H9 (cell line): ENCODE measurements around the gene MAP1B. TPM values are rescaled to one million over a fixed set of nuclear protein-coding genes. Genes with fewer than 3 reads are reported as not detected.

Experiments
- DNase-seq: peaks from one replicate; pipeline ENCODE4 v3.0.0-alpha.2; 2017
- H2AFZ ChIP-seq: one replicate; pipeline ENCODE4 v1.6.1; 2013; ENCODE audit warnings: mild to moderate bottlenecking, low read length, control low read depth, moderate library complexity
- H2AK5ac ChIP-seq: 2 replicates; pipeline ENCODE4 v1.6.1; 2013; ENCODE audit warnings: low read length, control low read depth, mixed read lengths; ENCODE audit not compliant: insufficient read length
- H2BK120ac ChIP-seq: one replicate; pipeline ENCODE4 v1.6.1; 2013; ENCODE audit warnings: low read depth, mild to moderate bottlenecking, low read length, control low read depth, inconsistent platforms; ENCODE audit not compliant: poor library complexity, severe bottlenecking
- H2BK12ac ChIP-seq: 2 replicates; pipeline ENCODE4 v1.6.1; 2013; ENCODE audit warnings: low read length, control low read depth, mixed read lengths, low read depth; ENCODE audit not compliant: insufficient read length
- H2BK15ac ChIP-seq: 2 replicates; pipeline ENCODE4 v1.6.1; 2013; ENCODE audit warnings: low read depth, low read length, control low read depth
- H2BK20ac ChIP-seq: one replicate; pipeline ENCODE4 v1.6.1; 2013; ENCODE audit warnings: low read depth, mild to moderate bottlenecking, low read length, control low read depth, inconsistent platforms; ENCODE audit not compliant: poor library complexity, severe bottlenecking
- H2BK5ac ChIP-seq: 2 replicates; pipeline ENCODE4 v1.6.1; 2013; ENCODE audit warnings: low read length, control low read depth, mixed read lengths; ENCODE audit not compliant: insufficient read length
- H3K14ac ChIP-seq: 2 replicates; pipeline ENCODE4 v1.6.1; 2013; ENCODE audit warnings: low read length, control low read depth; ENCODE audit not compliant: insufficient read depth
- H3K18ac ChIP-seq: 2 replicates; pipeline ENCODE4 v1.6.1; 2013; ENCODE audit warnings: low read depth, mild to moderate bottlenecking, mixed read lengths, low read length, control low read depth; ENCODE audit not compliant: insufficient read length
- H3K23ac ChIP-seq: 2 replicates; pipeline ENCODE4 v1.6.1; 2013; ENCODE audit warnings: low read length, control low read depth, mixed read lengths, low read depth; ENCODE audit not compliant: insufficient read length
- H3K23me2 ChIP-seq: 2 replicates; pipeline ENCODE4 v1.6.1; 2013; ENCODE audit warnings: low read depth, mild to moderate bottlenecking, mixed read lengths, low read length, control low read depth; ENCODE audit not compliant: insufficient read length, poor library complexity, severe bottlenecking
- H3K27ac ChIP-seq: 2 replicates; pipeline ENCODE4 v1.5.1; 2013; ENCODE audit warnings: low read length, control low read depth, mixed read lengths, low read depth; ENCODE audit not compliant: insufficient read length
- H3K27me3 ChIP-seq: 2 replicates; pipeline ENCODE4 v1.6.1; 2013; ENCODE audit warnings: low read length, control low read depth, inconsistent platforms; ENCODE audit not compliant: insufficient read depth
- H3K4ac ChIP-seq: 2 replicates; pipeline ENCODE4 v1.6.1; 2013; ENCODE audit warnings: low read depth, mild to moderate bottlenecking, control low read depth, inconsistent platforms, low read length, moderate library complexity
- H3K4me1 ChIP-seq: 2 replicates; pipeline ENCODE4 v1.6.1; 2013; ENCODE audit warnings: low read length, control low read depth, inconsistent platforms; ENCODE audit not compliant: insufficient read depth
- H3K4me2 ChIP-seq: 2 replicates; pipeline ENCODE4 v1.6.1; 2013; ENCODE audit warnings: low read length, control low read depth, mixed read lengths; ENCODE audit not compliant: insufficient read length, insufficient read depth
- H3K56ac ChIP-seq: 2 replicates; pipeline ENCODE4 v1.6.1; 2013; ENCODE audit warnings: low read depth, mild to moderate bottlenecking, mixed read lengths, low read length, control low read depth; ENCODE audit not compliant: insufficient read length
- H3K79me1 ChIP-seq: 2 replicates; pipeline ENCODE4 v1.6.1; 2013; ENCODE audit warnings: low read depth, mild to moderate bottlenecking, moderate library complexity, low read length, control low read depth, inconsistent platforms; ENCODE audit not compliant: insufficient read depth, poor library complexity, severe bottlenecking
- H3K79me2 ChIP-seq: 2 replicates; pipeline ENCODE4 v1.6.1; 2013; ENCODE audit warnings: low read length, control low read depth, inconsistent platforms; ENCODE audit not compliant: insufficient read depth
- H3K9ac ChIP-seq: 2 replicates; pipeline ENCODE4 v1.6.1; 2013; ENCODE audit warnings: low read length, control low read depth, mixed read lengths; ENCODE audit not compliant: insufficient read length; ENCODE audit errors: extremely low read depth
- H3K9me3 ChIP-seq: one replicate; pipeline ENCODE4 v1.6.1; 2013; ENCODE audit warnings: low read depth, low read length, inconsistent platforms; ENCODE audit not compliant: control insufficient read depth
- H3T11ph ChIP-seq: one replicate; pipeline ENCODE4 v1.6.1; 2013; ENCODE audit warnings: mild to moderate bottlenecking, low read length, control low read depth, inconsistent platforms
- H4K20me1 ChIP-seq: one replicate; pipeline ENCODE4 v1.6.1; 2013; ENCODE audit not compliant: control insufficient read depth, insufficient read length, insufficient read depth
- H4K5ac ChIP-seq: 2 replicates; pipeline ENCODE4 v1.6.1; 2013; ENCODE audit warnings: low read depth, mild to moderate bottlenecking, mixed read lengths, low read length, control low read depth; ENCODE audit not compliant: insufficient read length
- H4K8ac ChIP-seq: replicated peaks from 2 replicates; pipeline ENCODE4 v1.6.1; 2013; ENCODE audit warnings: low read length, control low read depth, mixed read lengths, low read depth; ENCODE audit not compliant: insufficient read length
- H4K91ac ChIP-seq: 2 replicates; pipeline ENCODE4 v1.6.1; 2013; ENCODE audit warnings: low read depth, mild to moderate bottlenecking, moderate library complexity, mixed read lengths, low read length, control low read depth; ENCODE audit not compliant: insufficient read length
- H3K27ac Mint-ChIP-seq, 3 experiments: 2 replicates in 2 of 3; 3 replicates in 1 of 3; pipeline ENCODE4 v1.8.0; 2020 to 2021; ENCODE audit warnings: mixed read lengths in 3 of 3, mild to moderate bottlenecking in 1 of 3, moderate library complexity in 1 of 3
- H3K27me3 Mint-ChIP-seq: 2 replicates; pipeline ENCODE4 v1.8.0; 2021; ENCODE audit warnings: low read depth, mild to moderate bottlenecking, moderate library complexity, mixed read lengths
- H3K36me3 Mint-ChIP-seq, 3 experiments: 2 replicates in 2 of 3; 3 replicates in 1 of 3; pipeline ENCODE4 v1.8.0; 2020 to 2021; ENCODE audit warnings: low read depth in 3 of 3, mixed read lengths in 3 of 3; ENCODE audit not compliant: insufficient read depth in 1 of 3
- H3K4me1 Mint-ChIP-seq, 2 experiments: 2 replicates each; pipeline ENCODE4 v1.8.0; 2020; ENCODE audit warnings: mixed read lengths in 2 of 2
- H3K4me3 Mint-ChIP-seq, 2 experiments: 2 replicates in 1 of 2; 3 replicates in 1 of 2; pipeline ENCODE4 v1.8.0; 2020 to 2021; ENCODE audit warnings: mild to moderate bottlenecking in 2 of 2, mixed read lengths in 2 of 2, moderate library complexity in 1 of 2
- H3K9me3 Mint-ChIP-seq, 2 experiments: 2 replicates in 1 of 2; 3 replicates in 1 of 2; pipeline ENCODE4 v1.8.0; 2020; ENCODE audit warnings: mild to moderate bottlenecking in 2 of 2, mixed read lengths in 2 of 2, moderate library complexity in 1 of 2
- CTCF ChIP-seq: fragments of 200-600 bp; sonication (generic); conservative IDR thresholded peaks from 3 replicates; pipeline ENCODE4 v1.8.0; 2021; ENCODE audit warnings: antibody characterized with exemption, mild to moderate bottlenecking
- whole genome bisulfite sequencing: extraction: QIAGEN DNeasy Blood & Tissue Kit; methylation state at CpG from one replicate; pipeline ENCODE4 v1.1.7; 2013; ENCODE audit warnings: missing lambda C conversion rate, low lambda C conversion rate, mixed read lengths; ENCODE audit not compliant: insufficient read length; ENCODE audit errors: extremely low coverage; 5-methylcytosine and 5-hydroxymethylcytosine counted together
- microRNA-seq: library from miRNA; unstranded; fragments of <30 nt; microRNA quantifications from one replicate; pipeline ENCODE4, GENCODE V29; 2020; ENCODE audit warnings: borderline microRNAs expressed
- total RNA-seq: library from RNA; stranded (reverse); gene quantifications from 2 replicates; pipeline ENCODE4 v1.2.1, GENCODE V29; 2021

Gene MAP1B
- total RNA-seq, 1 experiment from 2014 or later: 67.5 TPM

GRCh38 chr5:72256536-72256935 lies 149.3 kb downstream of the MAP1B start:
- no peak overlapping the region for H3K4ac ChIP-seq
- no peaks in the 10 kb centered on the region for H3K9me3 ChIP-seq
- H3K9me3 Mint-ChIP-seq: no peaks in the 10 kb centered on the region; a peak in 1 of 5 replicates
- H2AK5ac ChIP-seq: no peak overlapping the region
- no peak overlapping the region for H4K5ac ChIP-seq
- H2BK12ac ChIP-seq: no peak overlapping the region
- peaks cover 0 to 3% (median 2%) of the 10 kb centered on the region in 3 experiments; a peak in 3 of 7 replicates for H3K36me3 Mint-ChIP-seq
- no peak overlapping the region for H3K4me2 ChIP-seq
- H3K79me2 ChIP-seq: no peaks in the 10 kb centered on the region
- no peak overlapping the region for H3K27ac ChIP-seq
- H3K27me3 Mint-ChIP-seq: no peaks in the 10 kb centered on the region
- H2BK15ac ChIP-seq: no peak overlapping the region
- no peak for DNase-seq
- H3T11ph ChIP-seq: no peak overlapping the region
- WGBS: no CpG with 5 or more reads among the region's 2 CpGs
- no peak overlapping the region for H3K4me3 Mint-ChIP-seq
- no peak overlapping the region for H3K18ac ChIP-seq
- H3K79me1 ChIP-seq: peaks cover 3% of the 10 kb centered on the region
- no peaks in the 10 kb centered on the region; the same call in 1 of the 2 replicates for H3K4me1 ChIP-seq
- no peaks in the 10 kb centered on the region for H3K27me3 ChIP-seq
- no peak for TF ChIP-seq CTCF
- no peaks in the 10 kb centered on the region for H3K23me2 ChIP-seq
- no peak overlapping the region for H3K56ac ChIP-seq
- H3K23ac ChIP-seq: no peak overlapping the region
- H2BK20ac ChIP-seq: no peak overlapping the region
- peaks cover 2 to 4% of the 10 kb centered on the region in 2 experiments; a peak in 2 of 4 replicates for H3K4me1 Mint-ChIP-seq
- no peak overlapping the region for H2AFZ ChIP-seq
- no peak overlapping the region for H4K91ac ChIP-seq
- H4K8ac ChIP-seq: no peak overlapping the region
- H2BK5ac ChIP-seq: no peak overlapping the region
- H3K9ac ChIP-seq: no peak overlapping the region
- H3K14ac ChIP-seq: no peak overlapping the region
- no peak overlapping the region for H3K27ac Mint-ChIP-seq
- H2BK120ac ChIP-seq: no peak overlapping the region
- H4K20me1 ChIP-seq: no peaks in the 10 kb centered on the region

Small RNAs within 50 kb of the gene (microRNA-seq; reads per million reads assigned to microRNA genes)
- not detected for gene MIR4803

Other genes starting within 250 kb of the MAP1B start
- 78.1 and 83.3 TPM in 2 replicates for gene MRPS27, start 212.8 kb downstream of the MAP1B start, total RNA-seq
- 12.7 and 12.9 TPM in 2 replicates for gene PTCD2, start 212.9 kb downstream of the MAP1B start, total RNA-seq